K562 (cell line): ENCODE results near the gene VPS33B. TPM values are rescaled to one million over a fixed set of nuclear protein-coding genes. Genes with fewer than 3 reads are reported as not detected.

Source experiments
- ATF7 ChIP-seq: fragments of 450-650 bp; IDR thresholded peaks from 2 replicates; pipeline ENCODE4 v1.7.1; 2014; ENCODE audit warnings: mild to moderate bottlenecking, moderate library complexity
- BRF1 ChIP-seq: IDR thresholded peaks from 3 replicates; pipeline ENCODE4 v1.6.1; 2011; ENCODE audit warnings: borderline replicate concordance, mild to moderate bottlenecking; ENCODE audit not compliant: insufficient read length; ENCODE audit errors: extremely low read depth
- CBFA2T3 ChIP-seq: fragments of 450-650 bp; IDR thresholded peaks from 2 replicates; pipeline ENCODE4 v1.6.1; 2017
- CCAR2 ChIP-seq: fragments of 200-400 bp; formaldehyde crosslinking; IDR thresholded peaks from 2 replicates; pipeline ENCODE4 v1.6.1; 2017; ENCODE audit warnings: mild to moderate bottlenecking, low read depth, low read length
- CREB3L1 ChIP-seq: fragments of 450-650 bp; IDR thresholded peaks from 2 replicates; pipeline ENCODE4 v1.6.1; 2014; ENCODE audit warnings: low read depth, mild to moderate bottlenecking, moderate library complexity, borderline replicate concordance
- CREB5 ChIP-seq: fragments of 250-450 bp; sonication (Bioruptor Pico); IDR thresholded peaks from 2 replicates; pipeline ENCODE4 v1.5.0; 2020; ENCODE audit warnings: mild to moderate bottlenecking
- E2F8 ChIP-seq: fragments of 450-650 bp; IDR thresholded peaks from 2 replicates; pipeline ENCODE4 v1.7.1; 2018; ENCODE audit warnings: mild to moderate bottlenecking, low read depth; ENCODE audit not compliant: partially characterized antibody
- ETV1 ChIP-seq: fragments of 450-650 bp; conservative IDR thresholded peaks from 2 replicates; pipeline ENCODE4 v1.6.1; 2016; ENCODE audit warnings: missing genetic modification characterization, control low read depth, low read depth, missing compliant biosample characterization
- FOSL1 ChIP-seq: fragments of 200-800 bp; sonication (Bioruptor generic); conservative IDR thresholded peaks from 2 replicates; pipeline ENCODE4 v1.6.1; 2016; ENCODE audit warnings: missing genetic modification characterization, missing compliant biosample characterization
- GABPA ChIP-seq: fragments of 200-800 bp; sonication (Bioruptor generic); conservative IDR thresholded peaks from 2 replicates; pipeline ENCODE4 v1.6.1; 2016; ENCODE audit warnings: low read depth, missing genetic modification characterization, missing compliant biosample characterization
- MAZ ChIP-seq, 2 experiments: fragments of 450-650 bp in 1 of 2; sonication (generic) in 1 of 2; formaldehyde crosslinking; IDR thresholded peaks in 1 of 2; conservative IDR thresholded peaks in 1 of 2; 2 replicates each; pipeline versions ENCODE4 v1.4.0 to v1.5.0; 2020; ENCODE audit warnings: mild to moderate bottlenecking in 1 of 2, missing genetic modification reagents in 1 of 2
- MXI1 ChIP-seq: IDR thresholded peaks from 2 replicates; pipeline ENCODE4 v1.6.1; 2011; ENCODE audit warnings: low read depth, mild to moderate bottlenecking, improper control_type of control experiment, low read length
- NFIC ChIP-seq: fragments of 450-650 bp; IDR thresholded peaks from 2 replicates; pipeline ENCODE4 v1.6.1; 2017; ENCODE audit warnings: mild to moderate bottlenecking, inconsistent platforms
- PATZ1 ChIP-seq: fragments of 250-450 bp; sonication (Bioruptor Pico); IDR thresholded peaks from 2 replicates; pipeline ENCODE4 v1.5.0; 2020; ENCODE audit warnings: mild to moderate bottlenecking, borderline replicate concordance
- PTBP1 ChIP-seq: fragments of 200-400 bp; formaldehyde crosslinking; IDR thresholded peaks from 2 replicates; pipeline ENCODE4 v1.6.1; 2017; ENCODE audit warnings: low read depth, low read length
- RBM15 ChIP-seq: fragments of 200-400 bp; formaldehyde crosslinking; IDR thresholded peaks from 2 replicates; pipeline ENCODE4 v1.6.1; 2018; ENCODE audit warnings: mild to moderate bottlenecking, low read length, moderate library complexity; ENCODE audit not compliant: insufficient read depth
- SPI1 ChIP-seq: IDR thresholded peaks from 2 replicates; pipeline ENCODE4 v1.6.1; 2011; ENCODE audit warnings: low read depth, low read length, control low read depth, borderline replicate concordance
- SRSF3 ChIP-seq: fragments of 200-400 bp; formaldehyde crosslinking; IDR thresholded peaks from 2 replicates; pipeline ENCODE4 v1.6.1; 2016; ENCODE audit warnings: mild to moderate bottlenecking, low read length, moderate library complexity; ENCODE audit not compliant: insufficient read depth
- TCF7 ChIP-seq: sonication (generic); IDR thresholded peaks from 2 replicates; pipeline ENCODE4 v1.6.1; 2016; ENCODE audit warnings: antibody characterized with exemption, borderline replicate concordance
- ZNF551 ChIP-seq: fragments of 250-450 bp; sonication (Bioruptor Pico); IDR thresholded peaks from 2 replicates; pipeline ENCODE4 v1.5.0; 2021; ENCODE audit warnings: mild to moderate bottlenecking, moderate library complexity
- polyA plus RNA-seq, 8 experiments: library from polyadenylated mRNA; depleted of rRNA in 4 of 8; stranded (reverse) in 5 of 8; unstranded in 3 of 8; fragments of >200 nt; fragmentation: Nextera tagmentation in 2 of 8; fragmentation: Illumina TruSeq in 1 of 8; extraction: Ambion mirVana in 2 of 8; extraction: Trizol in 1 of 8; gene quantifications; 2 replicates each; pipeline versions ENCODE4 v1.2.1 to v1.2.3, GENCODE V29; 2011 to 2014; ENCODE audit warnings: inconsistent platforms in 1 of 8, missing spikeins in 1 of 8
- total RNA-seq, 7 experiments: library from RNA; depleted of rRNA in 6 of 7; stranded (reverse); fragments of >200 nt in 6 of 7; fragmentation: Illumina TruSeq in 2 of 7; extraction: Trizol in 2 of 7; gene quantifications; 2 replicates each; pipeline versions ENCODE4 v1.2.1 to v1.2.3, GENCODE V29; 2011 to 2021; ENCODE audit warnings: low replicate concordance in 1 of 7

The VPS33B gene
- total and polyA plus RNA-seq, 9 of the 15 experiments (the other 6 are each of a cell fraction or from before 2014, with no cell fraction given) = 9.4 to 25.5 (median 14.8) TPM

GRCh38 chr15:91022075-91022831 lies at the start of gene VPS33B (continued):
- no peak for TF ChIP-seq PATZ1 (CRISPR knock-in tag)
- no peak for TF ChIP-seq SRSF3
- peak; percentile 42 to 51; a peak in 2 of 4 replicates for TF ChIP-seq MAZ (CRISPR knock-in tag; conservative IDR thresholded peaks at IDR 0.05 in 1 of 2, IDR thresholded peaks at IDR 0.05 in 1 of 2)
- no peak for TF ChIP-seq RBM15
- no peak for TF ChIP-seq PTBP1
- TF ChIP-seq NFIC = no peak; the same call in none of the 2 replicates
- peak; percentile 87 for TF ChIP-seq E2F8
- no peak for TF ChIP-seq MXI1
- no peak for TF ChIP-seq CREB5 (CRISPR knock-in tag)
- TF ChIP-seq CBFA2T3 = no peak
- no peak for TF ChIP-seq FOSL1 (tag)
- peak; percentile 85 for TF ChIP-seq ETV1
- no peak for TF ChIP-seq ZNF551 (CRISPR knock-in tag)
- peak; percentile 93; the same call in 1 of the 2 replicates for TF ChIP-seq TCF7
- no peak for TF ChIP-seq SPI1
- no peak for TF ChIP-seq CCAR2
- peak; percentile 93 for TF ChIP-seq GABPA (tag)
- TF ChIP-seq BRF1 = no peak
- no peak for TF ChIP-seq CREB3L1
- TF ChIP-seq ATF7 = peak; percentile 32; the same call in 1 of the 2 replicates
